GM12872 (cell line): Measurements from ENCODE around the gene MTG2.

Source experiments
- TF ChIP-seq, protein P1 (sequence below): IDR thresholded peaks from 3 replicates; pipeline ENCODE4 v1.5.1; 2011; ENCODE audit warnings: low read depth, mild to moderate bottlenecking, low read length, moderate library complexity; ENCODE audit not compliant: insufficient read depth

Gene MTG2

DNA sequence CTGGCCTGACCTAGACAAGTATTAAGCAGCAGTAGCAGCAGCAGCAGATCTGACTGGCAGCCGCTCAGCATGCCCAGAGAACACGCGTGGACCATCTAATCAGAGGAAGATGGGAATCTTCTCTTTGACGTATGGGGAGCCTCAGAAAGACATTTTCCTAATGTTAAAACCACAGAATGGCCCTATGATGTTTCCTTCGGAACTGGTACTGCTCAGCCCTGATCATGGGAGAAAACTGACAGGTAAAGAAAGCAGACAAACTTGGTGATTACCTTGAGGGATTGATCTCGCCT is 45.8 kb upstream of the MTG2 start:
- TF ChIP-seq, protein P1, sequence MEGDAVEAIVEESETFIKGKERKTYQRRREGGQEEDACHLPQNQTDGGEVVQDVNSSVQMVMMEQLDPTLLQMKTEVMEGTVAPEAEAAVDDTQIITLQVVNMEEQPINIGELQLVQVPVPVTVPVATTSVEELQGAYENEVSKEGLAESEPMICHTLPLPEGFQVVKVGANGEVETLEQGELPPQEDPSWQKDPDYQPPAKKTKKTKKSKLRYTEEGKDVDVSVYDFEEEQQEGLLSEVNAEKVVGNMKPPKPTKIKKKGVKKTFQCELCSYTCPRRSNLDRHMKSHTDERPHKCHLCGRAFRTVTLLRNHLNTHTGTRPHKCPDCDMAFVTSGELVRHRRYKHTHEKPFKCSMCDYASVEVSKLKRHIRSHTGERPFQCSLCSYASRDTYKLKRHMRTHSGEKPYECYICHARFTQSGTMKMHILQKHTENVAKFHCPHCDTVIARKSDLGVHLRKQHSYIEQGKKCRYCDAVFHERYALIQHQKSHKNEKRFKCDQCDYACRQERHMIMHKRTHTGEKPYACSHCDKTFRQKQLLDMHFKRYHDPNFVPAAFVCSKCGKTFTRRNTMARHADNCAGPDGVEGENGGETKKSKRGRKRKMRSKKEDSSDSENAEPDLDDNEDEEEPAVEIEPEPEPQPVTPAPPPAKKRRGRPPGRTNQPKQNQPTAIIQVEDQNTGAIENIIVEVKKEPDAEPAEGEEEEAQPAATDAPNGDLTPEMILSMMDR: no peak

DNA sequence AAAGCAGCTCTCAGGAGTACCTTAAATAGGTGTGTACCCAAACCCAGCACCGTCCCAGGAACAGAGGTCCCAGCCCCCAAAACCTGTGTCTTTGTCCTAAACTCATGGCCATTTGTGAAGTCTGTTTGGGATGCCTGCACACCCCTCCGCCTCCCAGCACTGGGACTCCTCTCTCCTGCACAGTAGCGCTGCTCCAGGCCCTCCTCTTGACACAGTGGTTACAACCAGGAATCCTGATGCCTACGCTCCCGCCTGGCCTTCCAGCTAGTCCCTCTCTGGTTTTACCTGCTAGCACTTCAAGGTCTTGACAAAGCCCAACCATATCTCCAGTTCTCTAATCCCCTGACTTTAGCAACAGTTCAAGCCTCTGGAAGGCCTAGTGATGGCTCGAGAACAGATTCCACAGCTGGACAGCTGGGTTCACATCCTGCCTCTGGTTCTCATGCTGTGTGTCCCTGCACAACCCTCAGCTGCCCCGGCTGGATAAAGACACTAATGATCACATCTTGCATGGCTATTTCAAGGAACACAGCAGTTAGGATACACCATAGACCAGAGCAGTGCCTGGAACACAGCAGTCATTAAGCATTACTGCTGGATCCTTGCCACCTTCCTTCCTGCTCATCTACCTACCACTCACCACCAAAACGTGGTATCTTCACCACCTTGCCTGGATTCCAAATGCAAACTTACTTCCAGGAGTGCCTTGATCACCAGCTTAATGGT is 45.2 kb upstream of the MTG2 start:
- TF ChIP-seq, protein P1: no peak

DNA sequence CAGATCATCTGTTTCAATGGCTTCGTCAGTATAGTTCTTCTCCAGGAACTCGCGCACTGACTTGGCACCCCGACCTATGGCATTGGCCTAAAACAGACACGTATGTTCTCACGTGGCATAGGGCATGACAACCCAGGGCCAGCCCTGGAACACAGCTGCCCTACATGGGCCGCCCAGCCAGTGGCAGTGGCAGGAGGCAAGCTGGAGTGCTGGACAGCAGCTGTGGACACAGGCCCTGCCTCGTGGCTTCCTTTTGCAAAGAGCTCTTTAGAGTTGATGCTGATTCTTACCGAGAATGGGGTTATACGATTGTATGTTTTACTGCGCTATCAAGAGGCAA is 44.7 kb upstream of the MTG2 start:
- TF ChIP-seq, protein P1: no peak

DNA sequence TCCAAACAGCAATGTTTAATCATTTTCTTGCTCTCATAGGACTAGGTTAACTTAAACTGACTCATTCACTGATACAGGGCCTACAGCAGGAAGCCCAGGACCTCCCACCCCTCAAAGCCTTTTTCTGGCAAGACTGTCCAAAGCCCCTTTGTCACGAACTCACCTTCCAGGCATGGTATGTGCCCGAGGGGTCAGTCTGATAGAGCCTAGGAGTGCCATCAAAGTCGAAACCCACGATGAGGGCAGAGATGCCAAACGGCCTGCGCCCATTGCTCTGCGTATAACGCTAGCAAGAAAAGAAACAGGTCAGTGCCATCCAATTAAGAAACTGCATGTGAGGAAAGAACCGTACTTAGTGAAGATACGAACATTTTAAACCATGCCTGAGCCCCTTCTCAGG is 43.9 kb upstream of the MTG2 start:
- TF ChIP-seq, protein P1: no peak

DNA sequence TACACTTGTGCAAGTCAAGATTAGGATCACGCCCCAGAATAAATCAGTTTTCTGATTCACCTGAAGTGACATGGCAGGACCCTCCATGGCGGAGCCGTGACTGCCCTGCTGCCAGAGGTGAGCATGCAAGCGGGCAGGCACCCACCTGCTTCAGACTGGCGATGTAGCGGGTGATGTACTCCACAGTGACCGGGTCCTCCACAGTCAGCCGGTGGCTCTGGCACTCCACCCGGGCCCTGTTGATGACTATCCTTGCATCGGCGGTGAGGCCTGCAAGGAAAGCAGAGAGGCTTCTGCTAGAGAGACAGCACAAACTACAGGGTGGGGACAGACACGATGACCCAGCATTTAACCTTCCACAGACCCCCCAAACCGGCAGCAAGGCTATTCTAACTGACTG is 43.2 kb upstream of the MTG2 start:
- TF ChIP-seq, protein P1: no peak

DNA sequence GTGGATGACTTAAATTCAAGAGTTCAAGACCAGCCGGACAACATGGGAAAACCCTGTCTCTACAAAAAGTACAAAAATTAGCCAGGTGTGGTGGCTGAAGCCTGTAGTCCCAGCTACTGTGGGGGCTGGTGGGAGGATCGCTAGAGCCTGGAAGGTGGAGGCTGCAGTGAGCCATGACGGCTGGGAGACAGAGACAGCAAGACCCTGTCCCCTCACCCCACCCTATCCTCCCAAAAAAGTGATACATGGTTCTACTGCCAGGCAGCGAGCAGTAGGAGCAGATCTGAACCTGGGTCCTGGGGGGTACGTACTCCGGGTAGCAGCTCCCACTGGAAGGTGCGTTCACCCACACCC is 41.8 kb upstream of the MTG2 start:
- TF ChIP-seq, protein P1: no peak

DNA sequence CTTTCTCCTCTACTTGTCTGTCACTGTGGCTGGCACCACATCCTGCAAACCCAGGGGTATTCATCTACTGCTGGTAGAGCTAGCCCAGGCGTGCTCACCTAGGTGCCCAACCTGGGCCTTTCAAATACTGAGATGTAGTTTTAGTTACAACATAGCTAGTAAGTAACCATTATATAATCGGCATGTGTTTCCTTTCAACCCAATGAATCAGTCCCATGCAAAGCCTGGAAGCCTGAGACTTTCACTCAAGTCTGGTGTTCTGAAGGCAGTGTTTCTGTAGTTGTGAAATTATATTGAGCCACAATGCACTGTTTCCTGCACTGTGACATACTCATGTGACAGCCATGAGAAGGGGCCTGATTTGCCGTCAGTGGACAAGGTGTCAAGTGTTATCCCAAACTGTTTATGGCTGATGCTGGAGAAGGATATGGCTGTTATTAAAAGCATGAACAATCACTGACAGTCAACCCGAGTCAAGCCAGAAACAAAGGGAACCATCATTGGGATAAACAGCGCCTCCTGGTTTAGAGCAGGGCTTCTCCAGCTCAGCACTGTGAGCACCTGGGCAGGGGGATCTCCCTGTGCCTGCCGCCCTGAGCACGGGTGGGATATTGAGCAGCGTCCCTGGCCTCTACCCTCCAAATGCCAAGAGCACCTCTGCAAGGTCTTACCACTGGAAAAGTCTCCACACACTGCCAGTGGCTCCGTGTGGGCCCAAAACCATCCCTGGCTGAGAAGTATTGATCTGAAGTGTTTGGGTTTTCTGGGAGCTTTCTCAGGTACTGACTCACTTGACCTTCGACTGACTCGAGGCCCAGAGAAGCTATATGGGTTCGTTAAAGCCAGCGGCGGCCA is 41.2 kb upstream of the MTG2 start:
- TF ChIP-seq, protein P1: peak; percentile 40; the same call in 1 of the 3 replicates
